ENCODE data around the gene TPD52L2. TPM values are rescaled to one million over a fixed set of nuclear protein-coding genes. Genes with fewer than 3 reads are reported as not detected.
A peak's percentile ranks its signal among the peaks of the same experiment; 100 is the strongest.

Gene TPD52L2
- total and polyA plus RNA-seq, 8 donors: 82.6 to 116 (median 87.0) TPM

GRCh38 chr20:63892402-63892801 lies 27.3 kb downstream of the TPD52L2 start:
- intact Hi-C loops (cut with DNase I): no loop called here
- Histone ChIP-seq H3K36me3 (peaks cover 0 to 55% of the 10 kb centered on the region in 2 donors), H3K4me3 (no peak overlapping the region), H3K9me3 (no peaks in the 10 kb centered on the region), H3K27ac (no peak overlapping the region), H3K4me1 (peaks cover 18 to 55% of the 10 kb centered on the region in 2 donors), H3K27me3 (no peaks in the 10 kb centered on the region)
- DNase-seq (no peak), ATAC-seq (no peak)
- no peak for TF ChIP-seq CTCF (IDR thresholded peaks at IDR 0.05)

GRCh38 chr20:63893999-63894357 lies 28.9 kb downstream of the TPD52L2 start:
- Histone ChIP-seq H3K4me3 (peak overlapping the region in 1 of 2 donors; percentile 67), H3K4me1 (peaks cover 21 to 66% of the 10 kb centered on the region in 2 donors)

GRCh38 chr20:63894358-63895201 lies 29.5 kb downstream of the TPD52L2 start, which contains the start of gene DNAJC5:
Gene DNAJC5 (plus strand): TSS chr20:63895126. CDS start chr20:63928346, 33,220 bp downstream.
- Histone ChIP-seq H3K36me3 (peaks cover 0 to 35% of the 10 kb centered on the region in 2 donors), H3K9me3 (no peaks in the 10 kb centered on the region), H3K4me3 (peak within 1 kb of the TSS; percentile 46 to 67), H3K27me3 (no peaks in the 10 kb centered on the region), H3K4me1 (peaks cover 21 to 66% of the 10 kb centered on the region in 2 donors), H3K27ac (peak within 1 kb of the TSS; percentile 75 to 96)
- no peak for TF ChIP-seq CTCF (IDR thresholded peaks at IDR 0.05)
- peak; percentile 86 to 99 (median 96) for DNase-seq
- intact Hi-C loops (cut with DNase I): no loop called here
- peak; percentile 94 for ATAC-seq

More at GRCh38 chr20:63893999-63894357, 28.9 kb downstream of the TPD52L2 start:
- peaks cover 0 to 41% of the 10 kb centered on the region in 2 donors for H3K36me3 ChIP-seq
- DNase-seq (no peak), ATAC-seq (no peak)
- H3K9me3 ChIP-seq: no peaks in the 10 kb centered on the region
- H3K27ac ChIP-seq: peak overlapping the region; percentile 72 to 96
- TF ChIP-seq CTCF (IDR thresholded peaks at IDR 0.05): no peak
- intact Hi-C loops (cut with DNase I): no loop called here
- no peaks in the 10 kb centered on the region for H3K27me3 ChIP-seq

- intact Hi-C loops (cut with DNase I): no loop called here
- TF ChIP-seq CTCF (IDR thresholded peaks at IDR 0.05): no peak
- H3K4me3 ChIP-seq: peak overlapping the region; percentile 46 to 67
- DNase-seq: peak in 1 of 4 donors; percentile 7
- no peaks in the 10 kb centered on the region for H3K27me3 ChIP-seq
- peaks cover 0 to 27% of the 10 kb centered on the region in 2 donors for H3K36me3 ChIP-seq
- no peak for ATAC-seq
- H3K4me1 ChIP-seq: peaks cover 22 to 66% of the 10 kb centered on the region in 2 donors
- H3K27ac ChIP-seq: peak overlapping the region; percentile 75 to 96
- H3K9me3 ChIP-seq: no peaks in the 10 kb centered on the region
These were observed 30.3 kb downstream of the TPD52L2 start for GRCh38 chr20:63895202-63895951.

GRCh38 chr20:63895952-63896263 lies 30.8 kb downstream of the TPD52L2 start:
- Histone ChIP-seq H3K4me3 (peak overlapping the region; percentile 46 to 67), H3K27me3 (no peaks in the 10 kb centered on the region), H3K9me3 (no peaks in the 10 kb centered on the region), H3K27ac (peak overlapping the region; percentile 75 to 96), H3K4me1 (peaks cover 20 to 66% of the 10 kb centered on the region in 2 donors), H3K36me3 (peaks cover 0 to 22% of the 10 kb centered on the region in 2 donors)
- no peak for TF ChIP-seq CTCF (IDR thresholded peaks at IDR 0.05)
- no peak for ATAC-seq
- intact Hi-C loops (cut with DNase I): no loop called here
- peak in 2 of 4 donors; percentile 8 to 14 for DNase-seq
